ENCODE measurements around the gene SMYD3. TPM values are rescaled to one million over a fixed set of nuclear protein-coding genes. Genes with fewer than 3 reads are reported as not detected.

The SMYD3 gene
- total and polyA plus RNA-seq, 9 of the 15 experiments (the other 6 are each of a cell fraction or from before 2014, with no cell fraction given): 128 to 440 (median 197) TPM

GRCh38 chr1:245988393-245989078 lies 518.5 kb downstream of the SMYD3 start (continued):
- 0 out of 2 replicates have a peak, but pooled peaks have one; percentile 61 for TF ChIP-seq ATF6 (CRISPR knock-in tag; IDR thresholded peaks at IDR 0.05)
- no peak for TF ChIP-seq ZNF274 (IDR thresholded peaks at IDR 0.05; ENCODE audit: borderline replicate concordance, low read depth, low read length)
- TF ChIP-seq BCLAF1 (IDR thresholded peaks at IDR 0.05; ENCODE audit: borderline replicate concordance in 1 of 2, control insufficient read depth in 1 of 2, low read depth in 2 of 2, low read length in 1 of 2): no peak
- TF ChIP-seq ETS2 (tag; IDR thresholded peaks at IDR 0.05; ENCODE audit: borderline replicate concordance, poor library complexity, severe bottlenecking): no peak
- 0 out of 2 replicates have a peak, but pooled peaks have one; percentile 31 for TF ChIP-seq ZNF12 (CRISPR knock-in tag; IDR thresholded peaks at IDR 0.05)
- peak; percentile 72 for TF ChIP-seq MAX (CRISPR knock-in tag; IDR thresholded peaks at IDR 0.05)
- TF ChIP-seq BHLHE40 (IDR thresholded peaks at IDR 0.05; ENCODE audit: low read length): 0 out of 2 replicates have a peak, but pooled peaks have one; percentile 3
- no peak for TF ChIP-seq BACH1 (tag; IDR thresholded peaks at IDR 0.05)
- TF ChIP-seq ZC3H4 (CRISPR knock-in tag; IDR thresholded peaks at IDR 0.05; ENCODE audit: borderline replicate concordance): no peak
- no peak for TF ChIP-seq TCF15 (CRISPR knock-in tag; IDR thresholded peaks at IDR 0.05)
- TF ChIP-seq DPF2 (IDR thresholded peaks at IDR 0.05): peak; percentile 76
- no peak for TF ChIP-seq ZNF436 (CRISPR knock-in tag; IDR thresholded peaks at IDR 0.05)
- TF ChIP-seq TEAD2 (tag; IDR thresholded peaks at IDR 0.05): no peak
- no peak for TF ChIP-seq MEF2D (tag; conservative IDR thresholded peaks at IDR 0.05; ENCODE audit: low read depth)
- TF ChIP-seq FOSL1 (tag; conservative IDR thresholded peaks at IDR 0.05): peak; percentile 83
- peak; percentile 81; the same call in 1 of the 2 replicates for TF ChIP-seq ZNF589 (CRISPR knock-in tag; IDR thresholded peaks at IDR 0.05; ENCODE audit: low read depth)
- no peak for TF ChIP-seq SNIP1 (IDR thresholded peaks at IDR 0.05; ENCODE audit: low read depth)
- TF ChIP-seq MLX (CRISPR knock-in tag; conservative IDR thresholded peaks at IDR 0.05): no peak
- TF ChIP-seq POLR3A (IDR thresholded peaks at IDR 0.05; ENCODE audit: borderline replicate concordance, extremely low read depth, insufficient read depth, insufficient read length): no peak
- peak in 1 of 2 experiments; percentile 9; a peak in 1 of 4 replicates for TF ChIP-seq TBL1XR1 (IDR thresholded peaks at IDR 0.05; ENCODE audit: low read length in 2 of 2)
- peak; percentile 81 for TF ChIP-seq POLR2AphosphoS5 (IDR thresholded peaks at IDR 0.05; ENCODE audit: control insufficient read depth, insufficient read depth, low read depth, low read length)

All from K562 (cell line).